ENCODE measurements around the gene MECR. TPM values are rescaled to one million over a fixed set of nuclear protein-coding genes. Genes with fewer than 3 reads are reported as not detected.

The MECR gene
- total RNA-seq, 2 donors from 2014 or later = 13.9 to 20.0 TPM

GRCh38 chr1:29186707-29187106, 44.0 kb downstream of the MECR start:
- intact Hi-C loops (cut with DNase I) = no loop called here
- no peak for DNase-seq (ENCODE audit: low spot score)

- intact Hi-C loops (cut with DNase I) = no loop called here
These were observed 44.5 kb downstream of the MECR start for GRCh38 chr1:29186252-29186651.

GRCh38 chr1:29183287-29183686, 47.4 kb downstream of the MECR start:
- intact Hi-C loops (cut with DNase I) = no loop called here
- no peak for DNase-seq (ENCODE audit: low spot score)

More at GRCh38 chr1:29186252-29186651, 44.5 kb downstream of the MECR start:
- DNase-seq (ENCODE audit: low spot score) = no peak

GRCh38 chr1:29181413-29182225, 49.1 kb downstream of the MECR start, which contains the start of gene SRSF4:
Gene SRSF4, minus strand, starts transcription at chr1:29181900. Its CDS starts 148 bp downstream, at chr1:29181752.
- peak; percentile 100 for DNase-seq (ENCODE audit: low spot score)
- intact Hi-C loops (cut with DNase I) = no loop called here

- intact Hi-C loops (cut with DNase I) = no loop called here
- DNase-seq (ENCODE audit: low spot score) = no peak
These were observed 50.0 kb downstream of the MECR start for GRCh38 chr1:29180497-29181412.

GRCh38 chr1:29179641-29180184, 51.0 kb downstream of the MECR start:
- intact Hi-C loops (cut with DNase I) = loop anchor here in 1 of 2 donors (10.0 kb wide), 1 partner anchor 55 kb away; the partner anchor contains the start of gene TMEM200B
- no peak for DNase-seq (ENCODE audit: low spot score)

GRCh38 chr1:29177022-29177705, 53.6 kb downstream of the MECR start:
- intact Hi-C loops (cut with DNase I) = loop anchor here in 1 of 2 donors (10.0 kb wide), 1 partner anchor 52 kb away; the partner anchor contains the start of gene TMEM200B
- no peak for DNase-seq (ENCODE audit: low spot score)

- intact Hi-C loops (cut with DNase I) = loop anchor here in 1 of 2 donors (10.0 kb wide), 1 partner anchor 52 kb away; the partner anchor contains the start of gene TMEM200B
These were observed 54.2 kb downstream of the MECR start for GRCh38 chr1:29176576-29176975.

GRCh38 chr1:29172415-29172939, 58.3 kb downstream of the MECR start:
- no peak for DNase-seq (ENCODE audit: low spot score)

More at GRCh38 chr1:29176576-29176975, 54.2 kb downstream of the MECR start:
- DNase-seq (ENCODE audit: low spot score) = no peak

GRCh38 chr1:29171521-29171920, 59.2 kb downstream of the MECR start:
- DNase-seq (ENCODE audit: low spot score) = no peak
- intact Hi-C loops (cut with DNase I) = loop anchor here in 1 of 2 donors (10.0 kb wide), 1 partner anchor 47 kb away; the partner anchor contains the start of gene TMEM200B

More at GRCh38 chr1:29172415-29172939, 58.3 kb downstream of the MECR start:
- intact Hi-C loops (cut with DNase I) = loop anchor here in 1 of 2 donors (10.0 kb wide), 1 partner anchor 48 kb away; the partner anchor contains the start of gene TMEM200B

GRCh38 chr1:29171089-29171488, 59.6 kb downstream of the MECR start:
- no peak for DNase-seq (ENCODE audit: low spot score)
- intact Hi-C loops (cut with DNase I) = loop anchor here in 1 of 2 donors (10.0 kb wide), 1 partner anchor 46 kb away; the partner anchor contains the start of gene TMEM200B

- intact Hi-C loops (cut with DNase I) = loop anchor here in 1 of 2 donors (10.0 kb wide), 1 partner anchor 45 kb away; the partner anchor contains the start of gene TMEM200B
- no peak for DNase-seq (ENCODE audit: low spot score)
These were observed 60.8 kb downstream of the MECR start for GRCh38 chr1:29169976-29170375.

- DNase-seq (ENCODE audit: low spot score) = no peak
- intact Hi-C loops (cut with DNase I) = no loop called here
These were observed 62.8 kb downstream of the MECR start for GRCh38 chr1:29167904-29168303.

GRCh38 chr1:29166291-29166878, 64.3 kb downstream of the MECR start:
- no peak for DNase-seq (ENCODE audit: low spot score)
- intact Hi-C loops (cut with DNase I) = no loop called here

- intact Hi-C loops (cut with DNase I) = no loop called here
- DNase-seq (ENCODE audit: low spot score) = no peak
These were observed 66.1 kb downstream of the MECR start for GRCh38 chr1:29164588-29164987.

- intact Hi-C loops (cut with DNase I) = no loop called here
- DNase-seq (ENCODE audit: low spot score) = peak; percentile 87
These were observed 68.1 kb downstream of the MECR start for GRCh38 chr1:29162476-29163138.

- no peak for DNase-seq (ENCODE audit: low spot score)
- intact Hi-C loops (cut with DNase I) = no loop called here
These were observed 68.7 kb downstream of the MECR start for GRCh38 chr1:29162025-29162424.
